Germinal center (tissue), 1 donor: Measurements from ENCODE around the gene IL17C.
"Not testable (repeated sequence)": the region's sequence is repeated elsewhere in the genome, so short reads cannot be mapped to it uniquely, and the experiment has no call there.

Experiments used
- DNase-seq: peaks from one replicate; pipeline ENCODE4 v3.0.0; 2012; ENCODE audit warnings: mixed read lengths, low spot score

The IL17C gene, protein sequence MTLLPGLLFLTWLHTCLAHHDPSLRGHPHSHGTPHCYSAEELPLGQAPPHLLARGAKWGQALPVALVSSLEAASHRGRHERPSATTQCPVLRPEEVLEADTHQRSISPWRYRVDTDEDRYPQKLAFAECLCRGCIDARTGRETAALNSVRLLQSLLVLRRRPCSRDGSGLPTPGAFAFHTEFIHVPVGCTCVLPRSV

GRCh38 chr16:88638323-88639230 is at the start of gene IL17C:
IL17C (plus strand) TSS chr16:88638572; CDS start chr16:88638642, 70 bp downstream.
- peak; percentile 47 for DNase-seq

DNA sequence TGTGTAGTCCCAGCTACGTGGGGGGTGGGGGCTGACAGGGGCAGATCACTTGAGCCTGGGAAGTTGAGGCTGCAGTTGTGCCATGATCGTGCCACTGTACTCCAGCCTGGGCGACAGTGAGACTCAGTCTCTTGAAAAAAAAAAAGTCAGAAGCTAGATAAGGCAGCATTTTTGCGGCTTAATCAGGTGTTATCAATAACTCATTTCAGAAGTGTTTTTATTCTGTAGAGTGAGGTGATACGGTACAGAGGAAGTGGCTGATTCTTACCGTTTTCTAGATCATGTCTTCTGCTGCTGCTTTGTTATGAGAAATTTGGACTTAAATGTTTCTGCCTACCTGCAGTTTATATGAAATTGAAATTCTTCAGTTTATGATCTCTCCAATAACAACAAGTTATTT is 49.6 kb upstream of the IL17C start:
- no peak for DNase-seq

- DNase-seq, result no peak
These were observed 48.9 kb upstream of the IL17C start for GRCh38 chr16:88589441-88589840.

GRCh38 chr16:88591577-88592021 is 46.8 kb upstream of the IL17C start:
- no peak for DNase-seq

- no peak for DNase-seq
These were observed 45.3 kb upstream of the IL17C start for GRCh38 chr16:88593061-88593460.

- DNase-seq, result no peak
These were observed 44.9 kb upstream of the IL17C start for GRCh38 chr16:88593489-88593888.

DNA sequence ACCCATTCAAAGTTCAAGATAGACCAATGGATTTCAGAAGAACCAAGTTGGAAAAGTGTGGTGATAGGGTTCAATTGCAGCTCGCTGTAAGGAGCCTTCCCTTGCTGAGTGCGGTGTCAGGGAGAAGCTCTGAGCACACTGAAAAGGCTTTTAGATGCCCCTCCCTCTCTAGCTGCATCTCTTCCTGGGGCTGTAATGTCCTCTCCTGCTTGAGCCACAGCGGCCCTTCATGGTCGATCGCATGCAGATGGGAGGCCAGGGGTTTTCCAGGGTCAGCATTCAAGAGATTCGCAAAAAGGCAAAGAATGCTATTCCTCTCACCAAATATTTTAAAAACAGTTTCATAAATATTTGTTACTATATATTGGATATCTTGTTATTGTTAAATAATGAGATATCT is 44.5 kb upstream of the IL17C start:
- no peak for DNase-seq

DNA sequence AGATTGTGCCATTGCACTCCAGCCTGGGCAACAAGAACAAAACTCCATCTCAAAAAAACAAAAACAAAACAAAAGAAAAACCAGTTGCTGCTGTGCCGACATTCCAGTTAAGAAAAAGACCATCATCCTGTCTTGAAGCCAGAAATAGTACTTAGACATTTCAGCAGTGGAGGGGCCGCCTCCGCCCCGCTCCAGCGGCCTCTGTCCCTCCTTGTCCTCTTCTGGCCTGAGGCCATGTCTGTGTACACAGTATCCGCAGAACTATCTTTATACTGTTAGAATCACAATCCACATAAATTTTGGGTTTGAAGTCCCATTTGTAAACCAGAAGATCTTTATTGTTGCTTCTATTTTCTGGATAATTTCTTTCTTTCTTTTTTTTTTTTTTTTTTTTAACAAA is 43.3 kb upstream of the IL17C start:
- no peak for DNase-seq

DNA sequence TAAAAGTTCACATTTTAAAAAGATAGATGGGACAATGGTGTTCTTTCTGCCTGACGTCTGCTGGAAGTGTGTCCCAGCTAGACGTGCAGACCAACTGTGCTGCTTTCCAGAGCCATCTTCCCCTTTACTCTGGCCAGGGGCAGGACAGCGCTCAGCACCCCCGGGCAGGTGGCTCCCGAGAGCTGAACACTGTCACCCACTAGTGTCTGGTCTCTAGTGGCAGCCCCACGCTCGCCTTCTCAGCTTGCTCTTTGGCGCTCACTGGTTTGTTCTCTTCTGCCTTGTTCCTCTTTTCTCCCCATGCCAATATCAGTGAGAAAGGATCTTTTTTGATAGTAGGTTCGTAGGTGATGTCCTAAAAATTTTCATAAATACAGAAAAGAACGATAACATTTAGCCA is 42.5 kb upstream of the IL17C start:
- no peak for DNase-seq

DNA sequence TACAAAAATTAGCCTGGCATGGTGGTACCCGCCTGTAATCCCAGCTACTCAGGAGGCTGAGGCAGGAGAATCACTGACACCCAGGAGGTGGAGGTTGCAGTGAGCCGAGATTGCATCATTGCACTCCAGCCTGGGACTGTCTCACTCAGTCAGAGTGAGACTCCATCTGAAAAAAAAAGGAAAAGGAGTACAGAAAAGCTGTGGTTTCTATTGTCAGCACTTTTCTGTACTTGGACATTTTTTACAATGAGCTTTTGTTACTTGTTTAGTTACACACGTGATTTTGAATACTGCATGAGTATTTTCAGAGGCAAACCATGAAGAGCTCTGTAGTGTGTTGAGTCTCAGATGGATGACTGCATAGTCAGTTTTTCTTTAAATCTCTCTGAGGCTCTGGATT is 41.9 kb upstream of the IL17C start:
- no peak for DNase-seq

GRCh38 chr16:88597856-88598491 is 40.4 kb upstream of the IL17C start:
- DNase-seq, result no peak

DNA sequence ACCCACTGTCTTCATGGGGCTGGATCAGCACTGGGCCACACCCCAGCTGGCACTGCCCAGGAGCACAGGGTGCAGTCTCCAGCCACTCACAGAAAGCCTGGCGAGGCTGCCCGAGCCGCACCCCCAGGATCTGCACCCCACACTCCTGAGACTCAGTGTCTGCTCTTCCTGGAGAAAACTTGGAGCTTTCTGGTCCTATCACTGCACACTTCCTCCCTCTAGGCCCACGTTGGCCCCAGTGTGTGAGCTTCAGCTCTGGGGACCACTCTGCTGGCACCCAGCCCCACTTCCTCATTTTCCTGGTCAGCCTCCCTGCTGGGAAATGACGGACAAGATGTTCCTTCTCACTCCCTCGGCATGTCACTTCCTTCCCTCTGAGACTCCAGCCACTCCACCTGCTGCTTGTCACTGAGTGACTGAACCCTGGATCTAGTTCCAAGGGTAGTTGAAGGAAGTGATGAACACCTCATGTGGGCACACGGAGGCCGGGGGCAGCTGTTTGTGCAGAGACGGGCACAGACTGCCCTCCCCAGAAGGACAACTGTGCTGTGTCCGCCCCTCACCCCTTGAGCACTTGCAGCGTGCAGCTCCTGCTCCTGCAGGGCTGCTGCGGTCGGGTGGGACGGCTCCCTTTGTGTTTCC is 39.2 kb upstream of the IL17C start:
- DNase-seq, result no peak

GRCh38 chr16:88599825-88600538 is 38.4 kb upstream of the IL17C start:
- no peak for DNase-seq

DNA sequence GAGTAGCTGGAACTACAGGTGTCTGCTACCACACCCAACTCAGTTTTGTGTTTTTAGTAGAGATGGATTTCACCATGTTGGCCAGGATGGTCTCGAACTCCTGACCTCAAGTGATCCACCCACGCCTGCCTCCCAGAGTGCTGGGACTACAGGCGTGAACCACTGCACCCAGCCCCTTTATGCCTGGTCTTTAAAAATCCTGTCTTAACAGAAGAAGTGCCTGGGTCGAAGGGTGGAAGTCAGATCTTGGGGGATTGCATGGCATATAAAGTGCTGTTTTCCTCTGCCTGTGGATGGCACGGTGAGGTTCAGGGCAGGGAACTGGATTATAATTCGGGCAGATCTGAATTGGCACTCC is 37.9 kb upstream of the IL17C start:
- no peak for DNase-seq

DNA sequence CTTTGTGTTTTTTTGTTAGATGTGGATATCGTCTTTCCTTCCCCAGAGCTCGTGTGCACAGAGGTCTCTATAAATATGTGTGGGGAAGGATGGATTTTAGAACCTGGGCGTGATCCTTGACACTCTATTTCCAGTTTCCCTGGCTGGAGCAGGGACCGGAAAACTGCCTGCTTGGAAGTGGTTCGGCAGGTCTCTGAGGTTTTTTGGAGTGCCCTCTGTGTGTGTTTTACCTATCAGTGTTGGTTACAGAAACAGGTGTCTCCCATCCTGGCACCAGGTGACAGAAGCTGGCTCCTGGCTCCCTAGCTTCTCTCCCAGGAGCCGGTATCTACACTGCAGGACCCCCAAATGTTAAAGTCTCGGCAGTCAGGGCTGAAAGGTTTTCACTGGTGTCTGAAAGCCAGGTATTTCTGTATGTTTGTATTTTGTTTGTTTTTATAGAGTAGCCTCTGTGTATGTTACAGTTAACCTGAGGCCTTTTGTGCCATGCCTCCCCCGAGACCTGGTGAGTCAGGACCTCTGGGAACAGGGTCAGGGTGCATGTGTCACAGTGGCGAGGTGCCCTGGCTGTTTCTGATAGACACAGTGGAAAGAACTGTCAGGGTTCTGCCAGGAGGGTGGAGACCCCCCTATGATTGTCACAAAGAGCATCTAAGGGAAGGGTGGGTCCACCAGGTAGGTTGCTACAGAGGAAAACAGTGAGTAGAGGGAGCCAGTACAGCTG is 36.9 kb upstream of the IL17C start:
- no peak for DNase-seq

DNA sequence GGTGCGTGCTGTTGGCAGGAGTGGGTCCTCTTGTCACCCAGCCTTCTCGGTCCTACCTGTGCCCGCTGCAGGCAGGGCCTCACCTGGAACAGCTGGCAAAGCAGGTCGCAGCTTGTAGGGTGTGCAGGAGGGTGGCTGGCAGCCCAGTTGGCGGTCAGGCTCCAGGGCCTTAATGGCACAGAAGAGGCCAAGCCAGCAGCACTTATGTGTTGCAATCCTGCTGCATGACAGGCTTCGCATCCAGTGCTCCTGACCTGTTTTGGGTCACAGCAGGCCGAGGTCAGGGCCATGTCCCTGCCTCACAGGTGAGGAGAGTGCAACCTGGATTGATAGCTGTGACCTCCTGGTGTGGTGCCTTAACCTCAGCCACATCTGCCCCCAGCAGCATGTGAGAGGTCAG is 36.3 kb upstream of the IL17C start:
- DNase-seq, result no peak

- DNase-seq, result no peak
These were observed 32.9 kb upstream of the IL17C start for GRCh38 chr16:88605186-88606147.

- DNase-seq, result no peak
These were observed 32.1 kb upstream of the IL17C start for GRCh38 chr16:88606148-88606757.

- no peak for DNase-seq
These were observed 30.3 kb upstream of the IL17C start for GRCh38 chr16:88608076-88608475.

DNA sequence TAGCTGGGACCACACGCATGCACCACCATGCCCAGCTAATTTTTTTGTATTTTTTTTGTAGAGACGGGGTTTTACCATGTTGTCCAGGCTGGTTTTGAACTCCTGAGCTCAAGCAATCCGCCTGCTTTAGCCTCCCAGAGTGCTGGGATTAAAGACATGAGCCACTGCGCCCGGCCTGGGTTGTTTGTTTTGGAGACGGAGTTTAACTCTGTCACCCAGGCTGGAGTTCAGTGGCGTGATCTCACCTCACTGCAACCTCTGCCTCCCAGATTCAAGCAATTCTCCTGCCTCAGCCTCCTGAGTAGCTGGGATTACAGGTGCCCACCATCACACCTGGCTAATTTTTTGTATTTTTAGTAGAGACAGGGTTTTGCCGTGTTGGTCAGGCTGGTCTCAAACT is 28.9 kb upstream of the IL17C start:
- not testable (repeated sequence) for DNase-seq
